MCF 10A (cell line): Measurements from ENCODE around the gene PLEKHJ1. TPM values are rescaled to one million over a fixed set of nuclear protein-coding genes. Genes with fewer than 3 reads are reported as not detected.

Experiments
- BruUV-seq: library from RNA; stranded (reverse); fragments of 400-500 nt; replicated peaks from 2 replicates; lab custom pipeline; 2021; lab: Mats Ljungman, UMichigan
- CTCF ChIA-PET: fragments of 300-600 bp; sonication (Branson Sonifier 250); formaldehyde crosslinking; extraction: SDS; loops from one replicate; lab custom pipeline; 2021; ENCODE audit warnings: antibody characterized with exemption, inconsistent platforms; lab: Yijun Ruan, JAX
- POLR2A ChIA-PET: fragments of 300-600, 350-650 bp; sonication (Branson Sonifier 250); formaldehyde crosslinking; extraction: SDS; loops from one replicate; lab custom pipeline; 2020; ENCODE audit warnings: antibody characterized with exemption, inconsistent platforms; lab: Yijun Ruan, JAX
- DNase-seq: peaks from one replicate; pipeline ENCODE4 v3.0.0-alpha.2; 2018; ENCODE audit not compliant: unreplicated experiment
- H3K27ac Mint-ChIP-seq: one replicate; pipeline ENCODE4 v1.8.0; 2022; ENCODE audit warnings: mild to moderate bottlenecking, low read depth, mixed read lengths; ENCODE audit not compliant: unreplicated experiment
- H3K27me3 Mint-ChIP-seq: one replicate; pipeline ENCODE4 v1.8.0; 2022; ENCODE audit warnings: mixed read lengths; ENCODE audit not compliant: insufficient read depth, unreplicated experiment
- H3K36me3 Mint-ChIP-seq: one replicate; pipeline ENCODE4 v1.8.0; 2022; ENCODE audit warnings: mild to moderate bottlenecking, moderate library complexity, mixed read lengths; ENCODE audit not compliant: insufficient read depth, unreplicated experiment
- H3K4me1 Mint-ChIP-seq: one replicate; pipeline ENCODE4 v1.8.0; 2022; ENCODE audit warnings: mixed read lengths; ENCODE audit not compliant: insufficient read depth, unreplicated experiment
- H3K4me3 Mint-ChIP-seq: one replicate; pipeline ENCODE4 v1.8.0; 2022; ENCODE audit warnings: mild to moderate bottlenecking, moderate library complexity, mixed read lengths; ENCODE audit not compliant: unreplicated experiment
- H3K9me3 Mint-ChIP-seq: one replicate; pipeline ENCODE4 v1.8.0; 2022; ENCODE audit warnings: mixed read lengths; ENCODE audit not compliant: unreplicated experiment
- intact Hi-C: fragments of 100-400 bp; cut with micrococcal nuclease; formaldehyde crosslinking; loops from 2 replicates; pipeline ENCODE4 v1.14.1; 2022
- total RNA-seq: library from RNA; stranded (reverse); gene quantifications from 2 replicates; pipeline ENCODE4 v1.2.3, GENCODE V29; 2022
- TF ChIP-seq, protein P1 (sequence below): fragments of 200-600 bp; IDR thresholded peaks from one replicate; pipeline ENCODE4 v1.8.0; 2022; ENCODE audit warnings: antibody characterized with exemption, mild to moderate bottlenecking; ENCODE audit not compliant: unreplicated experiment

PLEKHJ1 gene
- total RNA-seq, 1 experiment from 2014 or later: 54.1 TPM

GRCh38 chr19:2254064-2254872 is 18.1 kb upstream of the PLEKHJ1 start:
- Mint-ChIP-seq H3K36me3 (peaks cover 12% of the 10 kb centered on the region), H3K4me3 (no peak overlapping the region), H3K27me3 (no peaks in the 10 kb centered on the region), H3K4me1 (no peaks in the 10 kb centered on the region), H3K27ac (no peak overlapping the region), H3K9me3 (no peaks in the 10 kb centered on the region)
- ChIA-PET POLR2A (interaction anchor here (0.9 to 1.2 kb wide), 2 partner anchors 15 to 17 kb away, joined by 3 read pairs; no protein-coding TSS in a partner anchor), CTCF (no interaction called here)
- DNase-seq: no peak
- TF ChIP-seq, protein P1, sequence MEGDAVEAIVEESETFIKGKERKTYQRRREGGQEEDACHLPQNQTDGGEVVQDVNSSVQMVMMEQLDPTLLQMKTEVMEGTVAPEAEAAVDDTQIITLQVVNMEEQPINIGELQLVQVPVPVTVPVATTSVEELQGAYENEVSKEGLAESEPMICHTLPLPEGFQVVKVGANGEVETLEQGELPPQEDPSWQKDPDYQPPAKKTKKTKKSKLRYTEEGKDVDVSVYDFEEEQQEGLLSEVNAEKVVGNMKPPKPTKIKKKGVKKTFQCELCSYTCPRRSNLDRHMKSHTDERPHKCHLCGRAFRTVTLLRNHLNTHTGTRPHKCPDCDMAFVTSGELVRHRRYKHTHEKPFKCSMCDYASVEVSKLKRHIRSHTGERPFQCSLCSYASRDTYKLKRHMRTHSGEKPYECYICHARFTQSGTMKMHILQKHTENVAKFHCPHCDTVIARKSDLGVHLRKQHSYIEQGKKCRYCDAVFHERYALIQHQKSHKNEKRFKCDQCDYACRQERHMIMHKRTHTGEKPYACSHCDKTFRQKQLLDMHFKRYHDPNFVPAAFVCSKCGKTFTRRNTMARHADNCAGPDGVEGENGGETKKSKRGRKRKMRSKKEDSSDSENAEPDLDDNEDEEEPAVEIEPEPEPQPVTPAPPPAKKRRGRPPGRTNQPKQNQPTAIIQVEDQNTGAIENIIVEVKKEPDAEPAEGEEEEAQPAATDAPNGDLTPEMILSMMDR: no peak
- intact Hi-C loops: no loop called here
- BruUV-seq: no TSS peak

DNA sequence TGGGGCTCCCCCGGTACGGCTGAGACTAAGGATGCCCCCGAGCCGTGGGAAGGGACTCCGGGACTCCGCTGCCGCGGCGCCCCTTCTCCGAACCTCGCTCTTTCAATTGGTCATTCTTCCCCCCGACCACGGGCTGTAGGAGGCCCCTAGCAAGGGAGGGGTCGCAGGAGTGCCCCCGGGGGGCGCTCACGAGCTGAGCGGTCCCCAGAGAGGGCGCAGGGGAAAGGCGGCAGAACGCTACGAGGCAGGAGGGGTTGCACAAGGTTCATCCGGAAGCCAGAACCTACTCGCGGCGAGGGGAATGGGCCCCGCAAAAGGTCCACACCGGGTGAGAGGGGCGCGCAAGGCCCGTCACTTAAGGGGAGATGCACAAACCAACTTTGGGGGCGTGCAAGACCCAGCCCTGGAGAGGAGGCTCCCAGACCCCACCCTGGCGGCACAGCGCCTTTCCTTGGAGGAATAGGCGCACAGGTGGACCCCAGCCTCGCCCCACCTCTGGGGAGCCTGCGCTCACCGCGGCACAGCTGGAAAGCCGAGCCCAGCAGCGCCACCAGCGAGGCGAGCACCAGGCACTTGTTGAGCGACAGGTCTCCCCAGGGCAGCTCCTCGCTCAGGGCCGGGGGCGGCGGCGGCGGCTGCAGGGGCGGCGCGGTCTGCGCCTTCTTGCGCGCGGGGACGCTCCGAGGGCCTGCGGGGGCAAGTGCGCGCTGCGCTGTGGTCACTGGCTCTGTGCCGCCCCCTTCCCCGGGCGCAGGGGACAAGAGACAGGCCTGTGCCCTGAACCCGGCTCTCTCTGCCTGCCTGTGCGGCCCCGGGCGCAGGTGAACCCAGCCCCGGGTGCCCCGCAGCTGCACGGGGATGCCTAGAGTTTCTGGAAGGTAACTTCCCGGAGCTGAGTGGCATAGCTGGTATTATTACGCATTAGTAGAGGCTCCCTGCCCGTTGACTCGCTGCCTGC is 17.3 kb upstream of the PLEKHJ1 start:
- no peaks in the 10 kb centered on the region for H3K27me3 Mint-ChIP-seq
- H3K4me3 Mint-ChIP-seq: no peak overlapping the region
- ChIA-PET POLR2A (no interaction called here), CTCF (no interaction called here)
- TF ChIP-seq, protein P1: no peak
- no peak for DNase-seq
- no TSS peak for BruUV-seq
- intact Hi-C loops: no loop called here
- no peaks in the 10 kb centered on the region for H3K4me1 Mint-ChIP-seq
- H3K9me3 Mint-ChIP-seq: no peaks in the 10 kb centered on the region
- no peak overlapping the region for H3K27ac Mint-ChIP-seq
- H3K36me3 Mint-ChIP-seq: peaks cover 21% of the 10 kb centered on the region

- H3K36me3 Mint-ChIP-seq: peaks cover 22% of the 10 kb centered on the region
- no peak overlapping the region for H3K4me3 Mint-ChIP-seq
- DNase-seq: no peak
- H3K4me1 Mint-ChIP-seq: no peaks in the 10 kb centered on the region
- no peaks in the 10 kb centered on the region for H3K9me3 Mint-ChIP-seq
- POLR2A ChIA-PET: no interaction called here
- H3K27ac Mint-ChIP-seq: no peak overlapping the region
- intact Hi-C loops: no loop called here
- H3K27me3 Mint-ChIP-seq: no peaks in the 10 kb centered on the region
- BruUV-seq: no TSS peak
- TF ChIP-seq, protein P1: no peak
- CTCF ChIA-PET: interaction anchor here (0.5 kb wide), 1 partner anchor 14 kb away, joined by 4 read pairs; no protein-coding TSS in a partner anchor
Measured at GRCh38 chr19:2252797-2253105, 16.6 kb upstream of the PLEKHJ1 start.
